ENCODE results near the gene ARHGAP9. TPM values are rescaled to one million over a fixed set of nuclear protein-coding genes. Genes with fewer than 3 reads are reported as not detected.
"Not testable (repeated sequence)": the region's sequence is repeated elsewhere in the genome, so short reads cannot be mapped to it uniquely, and the experiment has no call there.

ARHGAP9 gene
- total RNA-seq, 1 donor from 2014 or later = 105 TPM

GRCh38 chr12:57514720-57515407, 35.2 kb upstream of the ARHGAP9 start:
- Mint-ChIP-seq H3K36me3 (ENCODE audit: low read depth) (peaks cover 88% of the 10 kb centered on the region), H3K27ac (no peak overlapping the region), H3K4me1 (ENCODE audit: low read depth) (peaks cover 23% of the 10 kb centered on the region), H3K27me3 (ENCODE audit: low read depth) (no peaks in the 10 kb centered on the region), H3K4me3 (ENCODE audit: low read depth) (no peak overlapping the region), H3K9me3 (no peaks in the 10 kb centered on the region)
- intact Hi-C loops (cut with micrococcal nuclease) = no loop called here
- DNase-seq (ENCODE audit: low spot score) = no peak

- DNase-seq (ENCODE audit: low spot score); H3K4me3 Mint-ChIP-seq (ENCODE audit: low read depth); H3K27me3 Mint-ChIP-seq (ENCODE audit: low read depth); intact Hi-C loops (cut with micrococcal nuclease); H3K27ac Mint-ChIP-seq; H3K9me3 Mint-ChIP-seq: not testable (repeated sequence)
- H3K36me3 Mint-ChIP-seq (ENCODE audit: low read depth) = peaks cover 88% of the 10 kb centered on the region
- H3K4me1 Mint-ChIP-seq (ENCODE audit: low read depth) = peaks cover 22% of the 10 kb centered on the region
These were observed 34.6 kb upstream of the ARHGAP9 start for GRCh38 chr12:57514246-57514645.

- Mint-ChIP-seq H3K36me3 (ENCODE audit: low read depth) (peaks cover 86% of the 10 kb centered on the region), H3K4me1 (ENCODE audit: low read depth) (peaks cover 17% of the 10 kb centered on the region)
- intact Hi-C loops (cut with micrococcal nuclease) = not testable (repeated sequence)
These were observed 34.0 kb upstream of the ARHGAP9 start for GRCh38 chr12:57513677-57514076.

DNA sequence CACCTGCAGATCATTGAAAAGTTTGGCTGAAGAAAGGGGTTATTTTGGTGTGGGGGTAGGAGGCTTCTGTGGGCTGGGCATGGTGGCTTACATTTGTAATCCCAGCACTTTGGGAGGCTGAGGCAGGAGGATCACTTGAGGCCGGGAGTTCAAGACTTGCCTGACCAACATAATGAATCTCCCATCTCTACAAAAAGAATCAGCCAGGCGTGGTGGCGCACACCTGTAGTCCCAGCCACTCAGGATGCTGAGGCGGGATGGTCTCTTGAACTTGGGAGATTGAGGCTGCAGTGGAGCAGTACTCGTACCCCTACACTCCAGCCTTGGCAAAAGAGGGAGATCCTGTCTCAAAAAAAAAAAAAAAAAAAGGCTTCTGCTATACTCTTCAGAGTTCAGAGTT, 33.6 kb upstream of the ARHGAP9 start:
- no peak overlapping the region for H3K4me3 Mint-ChIP-seq (ENCODE audit: low read depth)
- H3K4me1 Mint-ChIP-seq (ENCODE audit: low read depth) = peaks cover 14% of the 10 kb centered on the region
- H3K36me3 Mint-ChIP-seq (ENCODE audit: low read depth) = peaks cover 85% of the 10 kb centered on the region
- H3K27ac Mint-ChIP-seq = no peak overlapping the region
- intact Hi-C loops (cut with micrococcal nuclease) = no loop called here
- H3K27me3 Mint-ChIP-seq (ENCODE audit: low read depth) = no peaks in the 10 kb centered on the region
- no peaks in the 10 kb centered on the region for H3K9me3 Mint-ChIP-seq
- DNase-seq (ENCODE audit: low spot score) = no peak

More at GRCh38 chr12:57513677-57514076, 34.0 kb upstream of the ARHGAP9 start:
- not testable (repeated sequence) for H3K27me3 Mint-ChIP-seq (ENCODE audit: low read depth); H3K4me3 Mint-ChIP-seq (ENCODE audit: low read depth); DNase-seq (ENCODE audit: low spot score); H3K9me3 Mint-ChIP-seq; H3K27ac Mint-ChIP-seq

DNA sequence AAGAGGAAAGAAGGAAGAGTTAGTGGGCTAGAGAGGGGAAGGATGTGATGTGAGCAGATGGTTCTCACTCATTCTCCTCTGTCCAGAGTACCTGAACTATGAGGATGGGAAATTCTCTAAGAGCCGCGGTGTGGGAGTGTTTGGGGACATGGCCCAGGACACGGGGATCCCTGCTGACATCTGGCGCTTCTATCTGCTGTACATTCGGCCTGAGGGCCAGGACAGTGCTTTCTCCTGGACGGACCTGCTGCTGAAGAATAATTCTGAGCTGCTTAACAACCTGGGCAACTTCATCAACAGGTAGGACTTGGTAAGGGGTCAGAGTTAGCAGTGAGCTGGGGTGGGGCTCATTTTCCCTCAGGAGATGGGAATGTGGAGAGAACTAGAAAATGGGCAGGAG, 33.0 kb upstream of the ARHGAP9 start:
- H3K9me3 Mint-ChIP-seq = no peaks in the 10 kb centered on the region
- H3K36me3 Mint-ChIP-seq (ENCODE audit: low read depth) = peaks cover 82% of the 10 kb centered on the region
- intact Hi-C loops (cut with micrococcal nuclease) = no loop called here

DNA sequence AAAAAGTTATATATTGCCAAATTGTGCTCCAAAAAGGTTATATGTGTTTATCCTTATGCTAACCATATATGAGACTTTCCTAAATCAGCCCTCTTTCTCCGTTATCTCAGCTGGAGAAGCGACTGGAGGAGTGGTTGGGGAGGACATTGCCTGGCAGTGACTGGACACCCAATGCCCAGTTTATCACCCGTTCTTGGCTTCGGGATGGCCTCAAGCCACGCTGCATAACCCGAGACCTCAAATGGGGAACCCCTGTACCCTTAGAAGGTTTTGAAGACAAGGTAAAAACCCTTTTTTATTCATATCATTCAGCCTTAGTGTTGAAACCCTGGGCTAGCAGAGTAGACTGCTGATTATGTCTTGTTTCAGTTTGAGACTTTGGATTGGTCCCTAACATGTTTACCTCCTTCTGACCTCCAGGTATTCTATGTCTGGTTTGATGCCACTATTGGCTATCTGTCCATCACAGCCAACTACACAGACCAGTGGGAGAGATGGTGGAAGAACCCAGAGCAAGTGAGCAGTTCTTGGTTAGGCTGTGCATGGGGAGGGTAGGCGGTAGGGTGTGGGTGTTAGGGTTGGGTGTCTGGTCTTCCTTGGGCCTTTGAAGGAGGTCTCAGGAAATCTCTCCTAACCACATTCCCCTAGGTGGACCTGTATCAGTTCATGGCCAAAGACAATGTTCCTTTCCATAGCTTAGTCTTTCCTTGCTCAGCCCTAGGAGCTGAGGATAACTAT, 32.1 kb upstream of the ARHGAP9 start:
- intact Hi-C loops (cut with micrococcal nuclease) = no loop called here
- Mint-ChIP-seq H3K9me3 (no peaks in the 10 kb centered on the region), H3K36me3 (ENCODE audit: low read depth) (peaks cover 73% of the 10 kb centered on the region), H3K4me3 (ENCODE audit: low read depth) (no peak overlapping the region), H3K27ac (peak overlapping the region; percentile 23), H3K27me3 (ENCODE audit: low read depth) (no peaks in the 10 kb centered on the region), H3K4me1 (ENCODE audit: low read depth) (peaks cover 8% of the 10 kb centered on the region)
- no peak for DNase-seq (ENCODE audit: low spot score)

More for the DNA sequence above, 33.0 kb upstream of the ARHGAP9 start:
- peaks cover 10% of the 10 kb centered on the region for H3K4me1 Mint-ChIP-seq (ENCODE audit: low read depth)
- DNase-seq (ENCODE audit: low spot score) = no peak
- no peaks in the 10 kb centered on the region for H3K27me3 Mint-ChIP-seq (ENCODE audit: low read depth)
- no peak overlapping the region for H3K4me3 Mint-ChIP-seq (ENCODE audit: low read depth)
- H3K27ac Mint-ChIP-seq = no peak overlapping the region

- H3K36me3 Mint-ChIP-seq (ENCODE audit: low read depth) = peaks cover 72% of the 10 kb centered on the region
- H3K9me3 Mint-ChIP-seq = no peaks in the 10 kb centered on the region
- no peak overlapping the region for H3K4me3 Mint-ChIP-seq (ENCODE audit: low read depth)
- peaks cover 8% of the 10 kb centered on the region for H3K4me1 Mint-ChIP-seq (ENCODE audit: low read depth)
- no peaks in the 10 kb centered on the region for H3K27me3 Mint-ChIP-seq (ENCODE audit: low read depth)
- no peak overlapping the region for H3K27ac Mint-ChIP-seq
- DNase-seq (ENCODE audit: low spot score) = no peak
- intact Hi-C loops (cut with micrococcal nuclease) = no loop called here
These were observed 31.5 kb upstream of the ARHGAP9 start for GRCh38 chr12:57511161-57511560.

GRCh38 chr12:57507796-57508195, 28.1 kb upstream of the ARHGAP9 start:
- H3K4me3 Mint-ChIP-seq (ENCODE audit: low read depth); H3K27ac Mint-ChIP-seq; H3K27me3 Mint-ChIP-seq (ENCODE audit: low read depth); DNase-seq (ENCODE audit: low spot score); H3K9me3 Mint-ChIP-seq; intact Hi-C loops (cut with micrococcal nuclease); H3K4me1 Mint-ChIP-seq (ENCODE audit: low read depth): not testable (repeated sequence)
- H3K36me3 Mint-ChIP-seq (ENCODE audit: low read depth) = peaks cover 73% of the 10 kb centered on the region

- H3K4me1 Mint-ChIP-seq (ENCODE audit: low read depth); H3K4me3 Mint-ChIP-seq (ENCODE audit: low read depth); DNase-seq (ENCODE audit: low spot score); H3K9me3 Mint-ChIP-seq; H3K27me3 Mint-ChIP-seq (ENCODE audit: low read depth); intact Hi-C loops (cut with micrococcal nuclease); H3K27ac Mint-ChIP-seq: not testable (repeated sequence)
- H3K36me3 Mint-ChIP-seq (ENCODE audit: low read depth) = peaks cover 68% of the 10 kb centered on the region
These were observed 26.9 kb upstream of the ARHGAP9 start for GRCh38 chr12:57506541-57506940.

DNA sequence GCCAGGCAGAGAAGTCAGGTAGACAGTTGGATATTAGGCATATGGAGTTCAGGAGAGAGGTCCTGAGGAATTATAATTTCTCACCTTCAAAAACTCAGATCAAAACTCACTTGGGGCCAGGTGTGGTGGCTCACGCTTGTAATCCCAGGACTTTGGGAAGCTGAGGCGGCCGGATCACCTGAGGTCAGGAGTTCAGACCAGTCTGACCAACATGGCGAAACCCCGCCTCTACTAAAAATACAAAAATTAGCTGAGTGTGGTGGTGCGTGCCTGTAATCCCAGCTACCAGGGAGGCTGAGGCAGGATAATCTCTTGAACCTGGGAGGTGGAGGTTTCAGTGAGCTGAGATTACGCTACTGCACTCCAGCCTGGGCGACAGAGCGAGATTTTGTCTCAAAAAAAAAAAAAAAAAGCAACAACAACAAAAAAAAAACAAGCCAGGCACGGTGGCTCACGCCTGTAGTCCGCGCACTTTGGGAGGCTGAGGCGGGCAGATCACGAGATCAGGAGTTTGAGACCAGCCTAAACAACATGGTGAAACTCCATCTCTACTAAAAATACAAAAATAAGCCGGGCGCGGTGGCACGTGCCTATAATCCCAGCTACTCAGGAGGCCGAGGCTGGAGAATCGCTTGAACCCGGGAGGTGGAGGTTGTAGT, 22.8 kb upstream of the ARHGAP9 start:
- H3K27ac Mint-ChIP-seq; H3K4me3 Mint-ChIP-seq (ENCODE audit: low read depth); intact Hi-C loops (cut with micrococcal nuclease); H3K9me3 Mint-ChIP-seq; DNase-seq (ENCODE audit: low spot score); H3K27me3 Mint-ChIP-seq (ENCODE audit: low read depth); H3K4me1 Mint-ChIP-seq (ENCODE audit: low read depth): not testable (repeated sequence)
- H3K36me3 Mint-ChIP-seq (ENCODE audit: low read depth) = peaks cover 78% of the 10 kb centered on the region

GRCh38 chr12:57500213-57500612, 20.5 kb upstream of the ARHGAP9 start:
- intact Hi-C loops (cut with micrococcal nuclease) = no loop called here
- Mint-ChIP-seq H3K27ac (no peak overlapping the region), H3K36me3 (ENCODE audit: low read depth) (peaks cover 81% of the 10 kb centered on the region), H3K4me3 (ENCODE audit: low read depth) (no peak overlapping the region), H3K4me1 (ENCODE audit: low read depth) (no peaks in the 10 kb centered on the region), H3K9me3 (no peaks in the 10 kb centered on the region), H3K27me3 (ENCODE audit: low read depth) (no peaks in the 10 kb centered on the region)
- DNase-seq (ENCODE audit: low spot score) = no peak

DNA sequence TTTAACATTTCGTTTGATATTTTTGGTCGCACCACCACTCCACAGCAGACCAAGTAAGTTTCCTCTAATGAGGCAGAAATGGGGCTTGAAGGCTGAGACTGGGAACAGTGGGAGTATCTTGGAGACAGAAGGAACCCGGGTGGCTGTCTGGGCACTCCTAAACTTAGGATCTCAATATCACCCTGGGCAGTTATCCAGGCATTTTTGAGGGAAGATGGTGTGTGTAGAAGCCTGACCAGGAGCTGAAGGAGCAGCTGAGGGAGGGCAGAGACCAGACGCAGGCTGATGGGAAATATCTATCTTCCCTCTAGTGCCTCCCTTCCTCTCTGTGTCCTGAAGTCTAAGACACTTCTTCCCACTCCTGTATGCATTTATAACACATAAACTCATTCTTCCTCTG, 18.9 kb upstream of the ARHGAP9 start:
- Mint-ChIP-seq H3K4me1 (ENCODE audit: low read depth) (no peaks in the 10 kb centered on the region), H3K27me3 (ENCODE audit: low read depth) (no peaks in the 10 kb centered on the region), H3K9me3 (no peaks in the 10 kb centered on the region), H3K36me3 (ENCODE audit: low read depth) (peaks cover 73% of the 10 kb centered on the region), H3K27ac (no peak overlapping the region), H3K4me3 (ENCODE audit: low read depth) (no peak overlapping the region)
- no peak for DNase-seq (ENCODE audit: low spot score)
- intact Hi-C loops (cut with micrococcal nuclease) = no loop called here

- H3K4me3 Mint-ChIP-seq (ENCODE audit: low read depth) = no peak overlapping the region
- no peaks in the 10 kb centered on the region for H3K27me3 Mint-ChIP-seq (ENCODE audit: low read depth)
- intact Hi-C loops (cut with micrococcal nuclease) = no loop called here
- H3K27ac Mint-ChIP-seq = no peak overlapping the region
- H3K36me3 Mint-ChIP-seq (ENCODE audit: low read depth) = peaks cover 69% of the 10 kb centered on the region
- no peak for DNase-seq (ENCODE audit: low spot score)
- no peaks in the 10 kb centered on the region for H3K9me3 Mint-ChIP-seq
- H3K4me1 Mint-ChIP-seq (ENCODE audit: low read depth) = no peaks in the 10 kb centered on the region
These were observed 18.5 kb upstream of the ARHGAP9 start for GRCh38 chr12:57498132-57498502.
